ENCODE results near the gene ITPR2. TPM values are rescaled to one million over a fixed set of nuclear protein-coding genes. Genes with fewer than 3 reads are reported as not detected.

Gene ITPR2
- total RNA-seq, 1 donor from 2014 or later: 77.9 TPM

GRCh38 chr12:26628234-26628633 lies 204.8 kb downstream of the ITPR2 start:
- H3K27me3 Mint-ChIP-seq (ENCODE audit: unreplicated experiment): peaks cover 4% of the 10 kb centered on the region
- H3K27ac Mint-ChIP-seq (ENCODE audit: unreplicated experiment): peak overlapping the region; percentile 96
- H3K36me3 Mint-ChIP-seq (ENCODE audit: unreplicated experiment): no peaks in the 10 kb centered on the region
- H3K4me1 Mint-ChIP-seq (ENCODE audit: low read depth, unreplicated experiment): peaks cover 59% of the 10 kb centered on the region
- H3K4me3 Mint-ChIP-seq (ENCODE audit: unreplicated experiment): no peak overlapping the region
- peaks cover 4% of the 10 kb centered on the region for H3K9me3 Mint-ChIP-seq (ENCODE audit: unreplicated experiment)
- DNase-seq: no peak
- TF ChIP-seq CTCF (IDR thresholded peaks at IDR 0.05; ENCODE audit: partially characterized antibody, unreplicated experiment): no peak

- H3K4me1 Mint-ChIP-seq (ENCODE audit: low read depth, unreplicated experiment): peaks cover 64% of the 10 kb centered on the region
- DNase-seq: no peak
- H3K27ac Mint-ChIP-seq (ENCODE audit: unreplicated experiment): peak overlapping the region; percentile 65
- no peaks in the 10 kb centered on the region for H3K36me3 Mint-ChIP-seq (ENCODE audit: unreplicated experiment)
- peaks cover 12% of the 10 kb centered on the region for H3K9me3 Mint-ChIP-seq (ENCODE audit: unreplicated experiment)
- TF ChIP-seq CTCF (IDR thresholded peaks at IDR 0.05; ENCODE audit: partially characterized antibody, unreplicated experiment): no peak
- no peak overlapping the region for H3K4me3 Mint-ChIP-seq (ENCODE audit: unreplicated experiment)
- peaks cover 12% of the 10 kb centered on the region for H3K27me3 Mint-ChIP-seq (ENCODE audit: unreplicated experiment)
Observed at GRCh38 chr12:26627335-26627734, 205.7 kb downstream of the ITPR2 start.

GRCh38 chr12:26623136-26623535 lies 209.9 kb downstream of the ITPR2 start:
- peaks cover 8% of the 10 kb centered on the region for H3K36me3 Mint-ChIP-seq (ENCODE audit: unreplicated experiment)
- peak overlapping the region; percentile 98 for H3K27ac Mint-ChIP-seq (ENCODE audit: unreplicated experiment)
- H3K27me3 Mint-ChIP-seq (ENCODE audit: unreplicated experiment): peaks cover 8% of the 10 kb centered on the region
- no peak for DNase-seq
- TF ChIP-seq CTCF (IDR thresholded peaks at IDR 0.05; ENCODE audit: partially characterized antibody, unreplicated experiment): no peak
- H3K9me3 Mint-ChIP-seq (ENCODE audit: unreplicated experiment): peaks cover 10% of the 10 kb centered on the region
- peak overlapping the region; percentile 55 for H3K4me3 Mint-ChIP-seq (ENCODE audit: unreplicated experiment)
- H3K4me1 Mint-ChIP-seq (ENCODE audit: low read depth, unreplicated experiment): peaks cover 54% of the 10 kb centered on the region

- Mint-ChIP-seq H3K4me3 (ENCODE audit: unreplicated experiment) (peak overlapping the region; percentile 26), H3K36me3 (ENCODE audit: unreplicated experiment) (peaks cover 8% of the 10 kb centered on the region), H3K4me1 (ENCODE audit: low read depth, unreplicated experiment) (peaks cover 54% of the 10 kb centered on the region), H3K9me3 (ENCODE audit: unreplicated experiment) (peaks cover 10% of the 10 kb centered on the region), H3K27ac (ENCODE audit: unreplicated experiment) (peak overlapping the region; percentile 98), H3K27me3 (ENCODE audit: unreplicated experiment) (peaks cover 8% of the 10 kb centered on the region)
- DNase-seq: peak; percentile 88
- TF ChIP-seq CTCF (IDR thresholded peaks at IDR 0.05; ENCODE audit: partially characterized antibody, unreplicated experiment): no peak
Observed at GRCh38 chr12:26622601-26623000, 210.4 kb downstream of the ITPR2 start.

GRCh38 chr12:26621932-26622331 lies 211.1 kb downstream of the ITPR2 start:
- peaks cover 49% of the 10 kb centered on the region for H3K4me1 Mint-ChIP-seq (ENCODE audit: low read depth, unreplicated experiment)
- TF ChIP-seq CTCF (IDR thresholded peaks at IDR 0.05; ENCODE audit: partially characterized antibody, unreplicated experiment): no peak
- H3K9me3 Mint-ChIP-seq (ENCODE audit: unreplicated experiment): peaks cover 10% of the 10 kb centered on the region
- H3K27ac Mint-ChIP-seq (ENCODE audit: unreplicated experiment): peak overlapping the region; percentile 98
- DNase-seq: no peak
- peaks cover 8% of the 10 kb centered on the region for H3K27me3 Mint-ChIP-seq (ENCODE audit: unreplicated experiment)
- peaks cover 8% of the 10 kb centered on the region for H3K36me3 Mint-ChIP-seq (ENCODE audit: unreplicated experiment)
- peak overlapping the region; percentile 26 for H3K4me3 Mint-ChIP-seq (ENCODE audit: unreplicated experiment)

Measured in glutamatergic neuron (in vitro differentiated cells).